Raji (cell line): ENCODE data around the gene ADARB2.

Source experiments
- POLR2A ChIP-seq: IDR thresholded peaks from 2 replicates; pipeline ENCODE4 v1.6.1; 2011; ENCODE audit warnings: low read depth, low read length, control low read depth; ENCODE audit not compliant: insufficient read depth

ADARB2 gene

DNA sequence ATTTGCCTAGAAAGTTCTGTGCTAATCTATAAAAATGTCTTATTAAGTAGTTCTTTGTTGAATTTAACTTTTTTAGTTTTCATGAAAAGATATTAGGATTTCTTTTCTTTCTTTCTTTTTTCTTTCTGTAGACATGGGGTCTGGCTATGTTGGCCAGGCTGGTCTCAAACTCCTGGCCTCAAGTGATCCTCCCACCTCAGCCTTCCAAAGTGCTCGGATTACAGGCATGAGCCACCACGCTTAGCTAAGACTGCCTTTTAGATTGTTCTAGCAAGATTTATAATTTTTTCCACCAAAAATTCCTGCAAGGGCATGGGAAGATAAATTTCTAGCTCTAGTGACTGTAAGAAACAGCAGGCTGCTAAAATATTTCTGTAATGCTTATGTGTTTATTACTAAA, 540.7 kb downstream of the ADARB2 start:
- no peak for TF ChIP-seq POLR2A

DNA sequence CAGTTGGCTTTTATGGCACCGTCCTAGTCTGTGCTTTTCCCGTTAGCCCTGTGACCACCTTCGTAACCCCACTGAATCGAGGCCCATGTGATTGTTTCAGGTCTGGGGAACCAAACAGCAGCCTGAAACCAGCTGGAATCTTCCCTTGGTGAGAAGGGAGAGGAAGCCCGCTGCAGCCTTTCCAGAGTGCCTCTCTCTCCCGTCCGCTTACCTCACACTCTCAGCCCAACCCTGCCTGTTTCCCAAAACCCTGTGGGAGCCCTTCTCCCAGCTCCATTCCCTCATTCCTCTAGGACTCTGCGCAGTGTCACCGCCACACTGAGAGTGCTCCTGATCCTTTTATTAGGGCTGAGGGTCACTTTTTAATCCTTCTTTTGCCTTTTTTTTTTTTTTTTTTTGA, 541.5 kb downstream of the ADARB2 start:
- no peak for TF ChIP-seq POLR2A

DNA sequence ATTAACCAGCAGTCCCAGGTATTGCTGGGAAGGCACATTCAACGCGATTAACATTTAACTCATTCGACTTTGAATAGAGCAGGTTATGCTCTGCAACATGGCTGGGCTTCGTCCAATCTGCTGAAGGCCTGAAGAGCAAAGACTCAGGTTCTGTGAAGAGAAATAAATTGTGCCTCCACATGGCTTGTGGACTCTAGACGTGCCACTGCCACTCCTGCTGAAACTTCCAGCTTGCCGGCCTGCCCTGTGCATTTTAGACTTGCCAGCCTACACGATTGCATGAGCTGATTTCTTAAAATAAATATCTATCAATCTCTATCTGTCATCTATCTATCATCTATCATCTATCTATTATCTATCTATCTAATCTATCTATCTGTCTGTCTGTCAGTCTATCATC, 543.2 kb downstream of the ADARB2 start:
- TF ChIP-seq POLR2A = no peak

- TF ChIP-seq POLR2A = no peak
Measured at GRCh38 chr10:1193561-1193960, 543.8 kb downstream of the ADARB2 start.

GRCh38 chr10:1191752-1192151, 545.6 kb downstream of the ADARB2 start:
- TF ChIP-seq POLR2A = no peak

DNA sequence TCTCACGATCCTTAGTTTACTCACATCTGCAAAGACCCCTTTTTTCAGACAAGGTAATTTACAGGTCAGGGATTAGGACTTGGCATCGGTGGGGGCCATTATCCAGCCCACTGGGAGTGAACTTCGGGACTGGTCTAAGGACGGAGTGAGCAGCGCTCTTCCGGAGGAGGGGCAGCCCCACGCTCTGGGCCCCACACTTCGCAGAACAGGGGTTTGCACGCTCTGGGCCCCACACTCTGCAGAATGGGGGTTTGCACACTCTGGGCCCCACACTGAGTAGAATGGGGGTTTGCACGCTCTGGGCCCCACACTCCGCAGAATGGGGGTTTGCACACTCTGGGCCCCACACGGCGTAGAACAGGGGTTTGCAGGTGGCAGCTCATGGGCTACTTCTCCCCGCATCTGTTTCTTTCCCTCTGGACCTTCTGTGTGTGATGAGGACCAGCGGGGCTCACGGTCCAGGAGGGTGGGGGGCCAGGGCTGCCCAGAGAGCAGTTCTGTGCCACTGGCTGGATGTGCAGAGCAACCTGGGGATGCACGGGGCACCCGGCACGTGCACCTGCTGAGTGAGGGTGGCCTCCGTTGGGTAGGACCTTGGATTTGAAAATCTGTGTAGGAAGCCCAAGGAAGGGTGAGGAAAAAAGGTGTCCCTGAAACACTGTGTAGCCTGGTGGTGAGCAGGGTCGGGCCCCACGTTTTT, 546.4 kb downstream of the ADARB2 start:
- no peak for TF ChIP-seq POLR2A

DNA sequence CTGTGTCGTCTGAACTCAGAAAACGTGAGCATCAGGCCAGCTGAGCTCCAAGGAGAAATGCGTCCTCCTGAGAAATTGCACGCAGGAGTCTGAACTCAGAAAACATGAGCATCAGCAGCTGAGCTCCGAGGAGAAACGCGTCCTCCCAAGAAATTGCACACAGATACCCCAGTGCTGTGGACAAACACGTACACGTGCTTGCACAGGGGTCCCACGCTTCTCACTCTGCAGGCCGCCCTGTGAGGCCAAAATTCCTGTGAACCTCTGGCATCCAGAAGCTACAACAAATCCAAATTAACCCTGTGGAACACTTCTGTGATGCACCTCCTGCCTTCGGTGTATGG, 547.3 kb downstream of the ADARB2 start:
- no peak for TF ChIP-seq POLR2A

DNA sequence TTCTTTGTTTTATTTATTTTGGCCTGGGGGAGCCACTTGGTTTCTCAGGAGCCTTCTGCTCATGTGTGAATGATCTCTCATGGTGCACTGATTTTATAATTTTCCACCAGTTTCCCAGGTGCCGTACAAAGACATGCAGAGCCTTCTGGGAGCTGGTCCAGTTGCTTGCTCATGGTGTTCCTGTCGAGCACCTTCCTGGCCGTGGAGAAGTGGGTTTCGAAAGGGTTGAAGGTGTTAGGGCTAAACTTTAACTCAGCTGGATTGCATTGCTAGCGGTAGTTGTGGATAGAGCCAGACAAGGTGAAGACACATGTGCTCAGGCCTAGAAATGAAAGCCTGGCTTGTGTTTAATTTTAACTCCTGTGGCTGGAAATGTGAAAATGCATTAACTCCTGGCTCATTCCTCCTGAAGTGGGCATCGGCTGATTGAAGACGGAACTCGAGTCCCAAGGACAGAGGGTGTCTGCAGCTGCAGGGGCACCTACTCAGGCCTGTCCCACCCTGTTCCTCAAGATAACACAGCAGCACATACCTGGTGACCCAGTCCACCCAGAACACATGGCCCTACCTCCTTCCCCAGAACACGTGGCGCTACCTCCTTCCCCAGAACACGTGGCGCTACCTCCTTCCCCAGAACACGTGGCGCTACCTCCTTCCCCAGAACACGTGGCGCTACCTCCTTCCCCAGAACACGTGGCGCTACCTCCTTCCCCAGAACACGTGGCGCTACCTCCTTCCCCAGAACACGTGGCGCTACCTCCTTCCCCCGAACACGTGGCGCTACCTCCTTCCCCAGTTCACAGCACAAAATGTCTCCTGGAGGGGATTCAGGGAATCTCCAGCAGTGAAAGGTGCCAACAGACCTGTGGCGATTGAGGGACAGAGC, 547.9 kb downstream of the ADARB2 start:
- TF ChIP-seq POLR2A = no peak

DNA sequence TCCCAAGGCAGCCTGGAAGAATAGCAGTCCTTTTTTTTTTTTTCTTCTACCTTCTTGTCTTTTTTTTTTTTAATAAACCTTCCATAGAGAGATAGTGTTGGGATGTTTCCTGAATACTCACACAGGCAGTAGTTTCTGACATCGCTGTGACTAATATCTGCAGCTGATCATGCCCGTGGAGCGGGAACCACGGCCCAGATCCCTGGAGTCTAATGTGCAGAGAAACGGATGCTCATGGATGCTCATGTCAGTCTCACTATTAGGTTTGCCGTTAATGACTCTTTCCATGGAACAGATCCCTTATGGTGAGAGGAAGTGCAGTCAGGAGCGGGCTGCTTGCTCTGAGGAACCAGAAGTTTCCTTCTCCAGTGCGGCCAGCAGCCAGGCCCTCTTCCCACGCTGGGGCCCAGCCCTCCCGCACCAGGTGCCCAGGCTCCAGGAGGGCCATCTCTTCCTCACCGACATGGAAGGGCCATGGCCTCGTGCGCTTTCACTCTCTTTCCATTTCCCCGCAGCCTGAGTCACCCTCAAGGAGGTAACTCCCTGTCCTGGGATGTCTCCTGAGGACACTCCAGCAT, 548.7 kb downstream of the ADARB2 start:
- no peak for TF ChIP-seq POLR2A

GRCh38 chr10:1187855-1188557, 549.3 kb downstream of the ADARB2 start:
- TF ChIP-seq POLR2A = no peak

GRCh38 chr10:1187151-1187854, 550.0 kb downstream of the ADARB2 start:
- no peak for TF ChIP-seq POLR2A

GRCh38 chr10:1186683-1186990, 550.7 kb downstream of the ADARB2 start:
- no peak for TF ChIP-seq POLR2A

- no peak for TF ChIP-seq POLR2A
Measured at GRCh38 chr10:1185911-1186682, 551.2 kb downstream of the ADARB2 start.

GRCh38 chr10:1184541-1185430, 552.5 kb downstream of the ADARB2 start:
- TF ChIP-seq POLR2A = no peak

GRCh38 chr10:1183701-1184100, 553.6 kb downstream of the ADARB2 start:
- no peak for TF ChIP-seq POLR2A
